Smooth muscle cell (in vitro differentiated cells): ENCODE results near the gene IRAK2. TPM values are rescaled to one million over a fixed set of nuclear protein-coding genes. Genes with fewer than 3 reads are reported as not detected.

ENCODE experiments used
- DNase-seq: peaks from one replicate; lab custom pipeline; 2025; ENCODE audit not compliant: unreplicated experiment; lab: John Stamatoyannopoulos, UW
- H2AFZ ChIP-seq: fragments of 200-600 bp; sonication (generic); 2 replicates; pipeline ENCODE4 v1.6.0; 2016; ENCODE audit warnings: antibody characterized with exemption, low read depth, mild to moderate bottlenecking
- H3F3A ChIP-seq: fragments of 200-600 bp; sonication (generic); 2 replicates; pipeline ENCODE4 v1.6.0; 2017; ENCODE audit warnings: antibody characterized with exemption, low read depth
- H3K27ac ChIP-seq: fragments of 200-600 bp; sonication (generic); 2 replicates; pipeline ENCODE4 v1.5.1; 2016; ENCODE audit warnings: low read depth, mild to moderate bottlenecking
- H3K27me3 ChIP-seq: fragments of 200-600 bp; sonication (generic); 2 replicates; pipeline ENCODE4 v1.6.1; 2016; ENCODE audit warnings: low read depth, mild to moderate bottlenecking
- H3K36me3 ChIP-seq: fragments of 200-600 bp; sonication (generic); 2 replicates; pipeline ENCODE4 v1.5.1; 2016; ENCODE audit warnings: low read depth
- H3K4me1 ChIP-seq: fragments of 200-600 bp; sonication (generic); 2 replicates; pipeline ENCODE4 v1.5.1; 2016; ENCODE audit warnings: low read depth
- H3K4me2 ChIP-seq: fragments of 200-600 bp; sonication (generic); 2 replicates; pipeline ENCODE4 v1.6.0; 2016; ENCODE audit warnings: mild to moderate bottlenecking
- H3K4me3 ChIP-seq: fragments of 200-600 bp; sonication (generic); 2 replicates; pipeline ENCODE4 v1.5.1; 2016; ENCODE audit warnings: mild to moderate bottlenecking
- H3K79me2 ChIP-seq: fragments of 200-600 bp; sonication (generic); 2 replicates; pipeline ENCODE4 v1.6.0; 2016; ENCODE audit warnings: low read depth, mild to moderate bottlenecking
- H3K9ac ChIP-seq: fragments of 200-600 bp; sonication (generic); 2 replicates; pipeline ENCODE4 v1.6.0; 2016; ENCODE audit warnings: low read depth
- H3K9me3 ChIP-seq: fragments of 200-600 bp; sonication (generic); replicated peaks from 2 replicates; pipeline ENCODE4 v1.5.1; 2016; ENCODE audit warnings: low read depth
- H4K20me1 ChIP-seq: fragments of 200-600 bp; sonication (generic); 2 replicates; pipeline ENCODE4 v1.6.0; 2016; ENCODE audit warnings: low read depth
- CTCF ChIP-seq: fragments of 200-600 bp; sonication (generic); IDR thresholded peaks from 2 replicates; pipeline ENCODE4 v1.5.1; 2017; ENCODE audit warnings: borderline replicate concordance, mild to moderate bottlenecking, antibody characterized with exemption; ENCODE audit not compliant: insufficient read depth, poor library complexity, severe bottlenecking
- WGBS: methylation state at CpG from one replicate; pipeline ENCODE4 v1.1.7; 2016; ENCODE audit warnings: low lambda C conversion rate; 5-methylcytosine and 5-hydroxymethylcytosine counted together
- polyA plus RNA-seq: library from polyadenylated mRNA; unstranded; fragments of >200 nt; fragmentation: Nextera tagmentation; extraction: Ambion mirVana; gene quantifications from 2 replicates; pipeline ENCODE4 v1.2.1, GENCODE V29; 2016
- total RNA-seq: library from RNA; depleted of rRNA; stranded (reverse); fragments of >200 nt; gene quantifications from 2 replicates; pipeline ENCODE4 v1.2.3, GENCODE V29; 2014

The IRAK2 gene
- total and polyA plus RNA-seq, 2 experiments from 2014 or later, result 3.3 to 3.4 TPM

- no peaks in the 10 kb centered on the region for H3K36me3 ChIP-seq
- peaks cover 13% of the 10 kb centered on the region for H3K4me1 ChIP-seq
- H2AFZ ChIP-seq, result no peak overlapping the region
- 77% methylated on average over 6 of the region's 6 CpGs for WGBS
- H3K9ac ChIP-seq, result no peak overlapping the region
- DNase-seq, result no peak
- no peak overlapping the region for H3K4me3 ChIP-seq
- no peak overlapping the region for H3K27ac ChIP-seq
- H4K20me1 ChIP-seq, result peaks cover 9% of the 10 kb centered on the region
- no peak for TF ChIP-seq CTCF
- H3K27me3 ChIP-seq, result no peaks in the 10 kb centered on the region
- peaks cover 10% of the 10 kb centered on the region for H3K79me2 ChIP-seq
- H3K4me2 ChIP-seq, result no peak overlapping the region
- H3F3A ChIP-seq, result peaks cover 13% of the 10 kb centered on the region
- H3K9me3 ChIP-seq, result no peaks in the 10 kb centered on the region
Measured at GRCh38 chr3:10245081-10245712, 80.5 kb downstream of the IRAK2 start.

GRCh38 chr3:10247679-10248183, 83.0 kb downstream of the IRAK2 start:
- H3K79me2 ChIP-seq, result peaks cover 33% of the 10 kb centered on the region
- H3K27ac ChIP-seq, result no peak overlapping the region
- H3K27me3 ChIP-seq, result no peaks in the 10 kb centered on the region
- TF ChIP-seq CTCF, result no peak
- no peak for DNase-seq
- 62% methylated on average over 14 of the region's 14 CpGs for WGBS
- peaks cover 29% of the 10 kb centered on the region for H4K20me1 ChIP-seq
- H3K36me3 ChIP-seq, result no peaks in the 10 kb centered on the region
- H3K9ac ChIP-seq, result no peak overlapping the region
- H3K4me3 ChIP-seq, result peak overlapping the region; percentile 60
- no peaks in the 10 kb centered on the region for H3K9me3 ChIP-seq
- peak overlapping the region; percentile 64 for H2AFZ ChIP-seq
- H3K4me1 ChIP-seq, result peaks cover 23% of the 10 kb centered on the region
- H3K4me2 ChIP-seq, result peak overlapping the region; percentile 87
- peaks cover 9% of the 10 kb centered on the region for H3F3A ChIP-seq

GRCh38 chr3:10248184-10248983, 83.7 kb downstream of the IRAK2 start, which contains the start of gene TATDN2:
Gene TATDN2, plus strand, starts transcription at chr3:10248459. Its CDS starts 742 bp downstream, at chr3:10249201.
- Histone ChIP-seq H3K27me3 (no peaks in the 10 kb centered on the region), H3K4me1 (peaks cover 23% of the 10 kb centered on the region), H3K27ac (peak within 1 kb of the TSS; percentile 10), H3K4me2 (peak within 1 kb of the TSS; percentile 87), H3K4me3 (peak within 1 kb of the TSS; percentile 60), H4K20me1 (peaks cover 34% of the 10 kb centered on the region), H3K36me3 (no peaks in the 10 kb centered on the region), H3F3A (peaks cover 9% of the 10 kb centered on the region), H3K9me3 (no peaks in the 10 kb centered on the region), H2AFZ (peak within 1 kb of the TSS; percentile 64), H3K79me2 (peaks cover 37% of the 10 kb centered on the region), H3K9ac (peak within 1 kb of the TSS; percentile 64)
- no peak for TF ChIP-seq CTCF
- peak; percentile 57 for DNase-seq
- 1% methylated on average over 68 of the region's 80 CpGs for WGBS
